HG03097 (cell line): Measurements from ENCODE around the gene OSBP2.

ENCODE experiments used
- ATAC-seq: cut with Tn5 transposase; IDR thresholded peaks from one replicate; pipeline ENCODE4 v1.9.1; 2021; ENCODE audit not compliant: unreplicated experiment, low FRiP score

The OSBP2 gene

DNA sequence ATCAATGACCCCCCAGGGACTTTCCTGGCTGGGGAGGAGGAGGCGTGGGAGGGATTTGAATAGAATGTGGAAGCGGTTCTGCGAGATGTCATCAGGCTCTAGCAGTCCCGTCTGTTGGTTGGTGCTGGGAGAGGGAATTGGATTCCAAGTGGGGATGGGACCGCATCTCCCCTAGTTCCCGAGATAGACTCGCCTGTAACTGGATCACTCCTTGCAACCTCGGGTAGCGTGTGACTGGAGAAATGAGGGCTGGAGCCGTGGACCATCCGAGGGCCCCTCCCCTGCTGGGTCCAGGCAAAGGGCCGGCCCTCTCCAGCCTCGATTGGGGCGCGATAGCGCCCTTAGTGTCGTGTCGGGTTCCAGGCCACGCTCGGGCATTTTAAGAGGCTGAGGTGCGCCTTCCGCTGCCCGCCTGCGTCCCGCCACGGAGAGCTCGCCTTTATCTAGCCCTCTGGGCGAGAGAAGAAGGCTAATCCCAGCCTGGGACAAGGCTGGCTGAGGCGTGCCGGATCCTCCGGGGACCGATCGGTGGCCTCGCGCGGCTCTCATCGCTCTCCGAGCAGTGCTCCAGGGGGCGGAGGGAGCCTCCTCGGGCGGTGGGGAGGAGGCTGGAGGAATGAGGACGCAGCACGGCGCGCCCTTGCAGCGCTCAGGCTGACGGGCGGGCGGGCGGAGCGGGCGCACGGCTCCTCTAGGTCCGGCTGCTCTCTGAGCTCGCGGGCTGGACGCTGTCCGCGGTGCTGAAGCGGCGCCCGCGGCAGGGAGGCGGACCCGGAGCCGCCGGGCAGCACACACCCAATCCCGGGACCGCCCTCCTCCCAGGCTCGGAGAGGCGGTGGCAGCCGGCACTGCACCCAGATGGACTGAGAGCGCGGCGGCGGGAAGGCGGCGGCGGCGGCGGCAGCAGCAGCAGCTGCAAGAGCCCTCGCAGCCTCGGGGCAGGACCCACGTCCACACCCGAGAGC is 107.8 kb downstream of the OSBP2 start:
- ATAC-seq: peak; percentile 63

DNA sequence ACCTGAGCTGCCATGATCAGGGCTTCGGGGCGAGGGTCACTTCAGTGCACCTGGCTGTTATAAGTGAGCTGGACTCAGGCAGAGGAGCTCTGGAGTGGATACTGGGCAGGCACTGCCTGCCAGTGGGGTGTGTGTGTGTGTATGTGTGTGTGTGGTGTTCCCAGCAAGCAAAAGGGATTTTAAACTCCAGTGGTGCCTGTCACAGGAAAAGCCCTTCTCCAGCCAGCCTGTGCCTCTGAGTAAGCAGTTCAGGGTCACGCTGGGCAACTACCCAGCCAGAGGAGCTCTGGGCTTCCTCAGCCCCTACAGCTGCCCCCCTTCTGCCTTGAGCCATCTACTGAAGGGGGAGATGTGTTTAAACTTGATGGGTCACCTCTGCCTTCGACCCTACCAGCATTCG is 109.0 kb downstream of the OSBP2 start:
- ATAC-seq: no peak

DNA sequence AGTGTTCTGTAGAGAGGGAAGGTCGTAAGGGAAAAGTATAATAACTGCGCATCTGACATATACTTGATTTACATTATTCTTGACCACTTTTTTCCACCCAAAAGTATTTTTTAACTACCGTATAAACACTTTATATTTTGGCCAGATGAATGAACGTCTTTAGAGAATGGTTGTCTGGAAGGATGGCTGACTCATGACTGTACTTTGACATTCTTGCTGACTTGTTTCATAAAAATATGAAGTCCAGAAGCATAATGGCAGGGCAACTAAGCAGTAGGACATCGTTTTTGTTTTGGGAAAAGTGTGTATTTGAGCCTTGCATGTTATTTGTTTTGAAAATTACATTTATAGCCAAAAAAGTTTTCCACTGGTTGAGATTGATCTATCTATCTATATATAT is 110.0 kb downstream of the OSBP2 start:
- no peak for ATAC-seq

DNA sequence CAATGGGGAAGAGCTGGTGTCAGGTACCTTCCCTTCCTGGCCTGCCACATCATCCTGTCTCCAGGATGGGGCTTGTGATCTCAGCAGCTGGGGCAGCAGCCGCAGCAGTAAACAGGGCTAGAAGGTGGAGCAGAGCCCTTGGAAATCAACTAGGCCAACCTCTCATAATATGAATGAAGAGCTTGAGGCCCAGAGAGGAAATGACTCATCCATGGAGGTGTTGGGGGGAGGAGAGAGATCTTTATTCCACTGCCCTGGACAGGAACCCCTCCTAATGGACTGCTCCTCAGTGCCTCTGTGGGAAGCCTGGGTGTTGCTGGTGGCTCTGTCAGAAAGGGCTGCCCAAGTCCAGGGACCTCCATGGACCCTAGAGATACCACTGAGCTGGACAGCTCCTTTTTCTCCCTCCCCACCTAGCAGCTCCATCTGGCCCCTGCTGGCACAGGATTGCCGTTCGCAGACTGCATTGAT is 111.8 kb downstream of the OSBP2 start:
- ATAC-seq: no peak

DNA sequence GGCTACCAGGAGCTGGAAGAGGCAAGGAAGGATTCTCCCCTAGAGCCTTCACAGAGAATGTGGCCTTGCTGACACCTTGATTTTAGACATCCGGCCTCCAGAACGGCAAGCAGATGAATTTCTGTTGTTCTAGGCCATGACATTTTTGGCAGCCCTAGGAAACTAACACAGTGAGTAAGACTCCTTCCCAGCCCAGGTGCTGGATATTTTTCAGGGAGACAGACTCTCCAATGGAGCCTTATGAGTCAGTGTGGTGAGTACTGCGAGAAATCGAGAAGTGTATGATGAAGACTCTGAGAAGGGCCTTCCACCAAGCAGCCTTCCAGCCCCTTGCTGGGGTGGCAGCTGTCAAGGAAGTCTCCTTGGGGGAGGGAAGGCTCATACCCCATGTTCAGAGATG is 114.4 kb downstream of the OSBP2 start:
- no peak for ATAC-seq

DNA sequence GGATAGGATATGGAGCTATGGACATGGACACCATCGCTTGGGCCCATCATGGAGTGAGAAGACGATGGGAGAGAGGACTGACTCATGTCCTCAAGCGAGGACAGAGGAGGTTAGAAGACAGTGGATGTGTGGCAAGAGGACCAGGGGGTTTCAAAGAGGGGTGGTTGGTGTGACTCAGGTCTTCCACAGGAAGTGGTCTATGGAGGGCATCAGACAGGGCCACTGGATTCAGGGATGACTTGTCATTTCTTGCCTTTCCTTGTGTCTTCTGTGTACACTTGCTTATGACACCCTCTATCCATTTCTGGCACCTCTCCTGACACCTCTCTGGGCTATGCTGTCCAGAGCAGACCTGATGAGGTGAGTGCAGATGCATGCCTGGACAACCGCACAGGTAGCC is 115.4 kb downstream of the OSBP2 start:
- ATAC-seq: no peak

DNA sequence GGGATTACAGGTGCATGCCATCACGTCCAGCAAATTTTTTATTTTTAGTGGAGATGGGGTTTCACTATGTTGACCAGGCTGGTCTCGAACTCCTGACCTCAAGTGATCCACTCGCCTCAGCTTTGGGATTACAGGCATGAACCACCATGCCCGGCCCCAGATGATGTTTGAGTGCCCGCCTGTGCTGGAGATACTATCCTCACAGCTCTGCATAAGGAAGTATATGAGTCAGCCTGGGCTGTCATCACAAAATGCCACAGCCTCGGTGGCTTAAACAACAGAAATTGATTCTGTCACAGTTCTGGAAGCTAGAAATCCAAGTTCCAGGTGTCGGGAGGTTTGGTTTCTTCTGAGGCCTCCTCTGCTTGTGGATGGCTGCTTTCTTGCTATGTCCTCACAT is 119.3 kb downstream of the OSBP2 start:
- ATAC-seq: no peak

DNA sequence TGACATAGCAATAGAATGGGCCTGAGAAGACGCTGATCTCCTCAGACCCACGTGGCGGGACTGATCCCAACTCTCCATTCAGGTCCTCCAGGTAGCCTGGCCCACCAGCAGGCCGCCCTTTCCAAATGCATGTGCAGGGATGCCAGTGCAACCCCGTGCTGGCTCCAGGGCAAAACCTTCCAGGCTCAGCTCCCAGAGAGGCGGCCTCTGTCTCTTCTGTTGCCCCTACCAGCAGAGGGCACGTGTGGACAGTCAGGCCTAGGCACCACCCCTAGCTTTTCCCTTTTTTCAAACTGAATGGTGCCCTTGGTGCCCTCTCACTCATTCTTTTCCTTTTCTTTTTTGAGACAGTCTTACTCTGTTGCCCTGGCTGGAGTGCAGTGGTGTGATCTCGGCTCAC is 121.7 kb downstream of the OSBP2 start:
- no peak for ATAC-seq

DNA sequence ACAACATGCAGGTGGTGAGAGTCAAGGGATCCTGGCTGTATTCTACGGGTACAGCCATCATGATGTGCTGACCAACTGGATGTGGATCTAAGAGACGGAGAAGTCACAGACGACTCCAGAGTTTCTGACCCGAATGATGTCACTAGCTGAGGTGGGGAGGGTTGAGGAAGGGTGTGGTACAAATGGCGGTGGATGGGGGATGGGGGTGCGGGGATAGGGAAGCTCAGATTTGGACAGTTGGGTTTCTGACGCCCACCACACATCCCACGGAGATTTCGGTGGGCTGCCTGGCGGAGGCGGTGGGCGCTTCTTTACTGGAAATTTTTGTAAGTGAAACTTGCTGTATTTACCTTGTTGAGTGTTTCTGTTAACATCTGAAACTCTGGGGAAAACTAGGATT is 126.7 kb downstream of the OSBP2 start:
- ATAC-seq: no peak

DNA sequence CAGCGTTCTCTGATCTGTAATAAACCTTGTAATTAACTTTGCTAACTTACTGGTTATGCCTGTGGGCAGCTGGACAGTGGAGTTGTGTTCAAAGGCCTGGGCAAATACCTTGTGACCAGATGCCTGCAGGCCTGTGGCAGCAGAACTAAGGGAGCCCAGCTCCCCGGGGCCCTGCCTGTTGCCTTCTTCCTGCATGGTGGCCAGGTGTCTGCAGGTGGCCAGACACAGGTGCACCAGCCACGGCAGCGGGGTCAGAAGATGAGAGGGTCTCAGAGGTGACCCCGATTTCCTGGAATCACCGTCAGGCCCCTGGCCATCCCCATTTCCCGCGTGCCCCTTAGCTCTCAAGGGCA is 127.2 kb downstream of the OSBP2 start:
- ATAC-seq: no peak

DNA sequence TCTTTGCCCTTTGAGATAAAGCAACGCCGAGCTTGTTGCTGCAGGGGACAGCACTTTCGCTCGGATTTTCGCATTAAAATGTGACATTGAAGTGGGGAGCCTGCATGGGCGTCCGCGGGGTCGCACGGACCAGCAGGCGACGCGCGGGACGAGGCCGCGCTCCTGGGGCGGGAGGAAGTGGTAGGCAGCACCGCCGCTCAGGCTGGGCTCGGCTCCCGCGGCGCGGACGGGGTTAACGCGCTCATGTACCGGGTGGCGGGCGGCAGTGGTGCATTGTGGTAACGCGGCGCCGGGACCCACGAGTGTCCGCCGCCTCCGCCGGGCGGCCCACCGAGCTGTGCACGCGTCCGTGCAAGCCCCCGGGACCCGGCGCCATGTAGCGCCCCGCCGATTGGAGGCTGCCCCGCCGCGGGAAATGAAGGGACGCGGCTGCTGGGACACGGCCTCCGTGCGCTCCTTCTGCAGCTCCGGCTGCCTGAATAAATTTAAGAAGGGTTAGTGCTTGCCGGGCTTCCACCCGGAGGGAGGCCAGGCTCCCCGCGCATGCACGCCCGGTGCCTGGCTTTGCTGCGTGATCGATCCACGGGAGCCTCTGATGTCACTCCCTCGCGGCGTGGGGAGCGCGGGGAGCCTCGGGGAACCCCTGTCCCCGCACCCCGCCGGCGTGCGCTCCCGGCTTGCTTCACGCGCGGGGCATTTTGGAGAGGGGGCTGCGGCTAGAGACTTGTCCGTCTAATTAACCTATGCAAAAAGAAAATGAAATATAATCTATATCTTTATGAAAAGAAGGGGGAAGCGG is 127.7 kb downstream of the OSBP2 start:
- no peak for ATAC-seq

DNA sequence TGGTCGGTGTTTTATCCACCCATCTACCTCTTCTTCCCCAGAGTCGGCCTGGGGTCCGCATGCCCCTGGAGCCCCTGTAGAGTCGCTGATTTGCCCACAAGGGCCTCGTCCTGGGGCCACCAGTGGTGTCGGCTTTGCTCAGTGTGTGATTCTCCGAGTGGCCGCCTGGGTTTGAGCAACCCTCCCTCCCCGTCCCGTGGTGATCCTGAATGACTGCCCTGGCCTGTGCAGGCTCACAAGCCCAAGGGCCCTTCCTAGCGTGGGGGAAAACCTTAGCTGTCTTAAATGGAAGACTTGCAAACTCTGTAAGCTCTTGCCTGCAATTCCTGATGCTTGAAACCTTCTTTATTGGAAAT is 128.3 kb downstream of the OSBP2 start:
- ATAC-seq: no peak

DNA sequence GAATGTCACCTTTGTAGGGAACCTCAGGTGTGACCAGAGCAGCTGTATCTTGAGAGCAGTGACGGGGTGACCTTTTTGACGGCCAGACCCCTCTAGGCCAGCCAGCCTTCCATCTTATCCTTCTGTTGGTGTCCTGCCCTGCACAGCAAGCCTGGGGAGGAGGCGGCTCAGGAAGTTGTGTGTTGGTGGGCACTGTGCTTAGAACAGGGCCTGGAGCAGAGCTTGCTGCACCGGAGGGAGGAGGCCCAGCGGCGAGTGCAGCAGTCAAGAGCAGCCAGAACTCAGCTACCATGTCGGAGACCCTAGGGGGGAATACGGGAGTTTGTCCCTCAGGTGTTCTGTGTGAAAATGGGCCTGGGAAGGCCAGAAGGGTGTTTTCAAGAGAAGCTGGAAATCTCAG is 129.4 kb downstream of the OSBP2 start:
- no peak for ATAC-seq

DNA sequence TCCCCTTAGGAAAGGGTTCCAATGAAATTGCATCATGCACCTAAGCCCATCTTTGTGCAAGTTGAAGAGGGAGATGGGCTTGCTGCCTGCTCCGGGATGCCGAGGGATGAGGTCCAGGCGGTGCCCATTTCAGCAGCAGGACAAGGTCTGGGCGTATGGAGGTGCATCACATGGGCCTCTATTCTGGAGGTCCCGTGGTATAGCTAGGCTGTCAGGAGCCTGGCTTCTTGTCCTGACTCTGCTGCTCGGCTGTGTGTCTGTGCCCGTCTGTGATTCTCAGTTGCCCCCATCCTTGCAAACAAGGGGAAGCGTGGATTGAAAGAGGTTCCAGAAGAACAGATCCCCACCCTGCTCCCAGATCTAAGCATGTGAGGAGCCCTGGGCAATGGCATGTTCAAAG is 130.0 kb downstream of the OSBP2 start:
- no peak for ATAC-seq

DNA sequence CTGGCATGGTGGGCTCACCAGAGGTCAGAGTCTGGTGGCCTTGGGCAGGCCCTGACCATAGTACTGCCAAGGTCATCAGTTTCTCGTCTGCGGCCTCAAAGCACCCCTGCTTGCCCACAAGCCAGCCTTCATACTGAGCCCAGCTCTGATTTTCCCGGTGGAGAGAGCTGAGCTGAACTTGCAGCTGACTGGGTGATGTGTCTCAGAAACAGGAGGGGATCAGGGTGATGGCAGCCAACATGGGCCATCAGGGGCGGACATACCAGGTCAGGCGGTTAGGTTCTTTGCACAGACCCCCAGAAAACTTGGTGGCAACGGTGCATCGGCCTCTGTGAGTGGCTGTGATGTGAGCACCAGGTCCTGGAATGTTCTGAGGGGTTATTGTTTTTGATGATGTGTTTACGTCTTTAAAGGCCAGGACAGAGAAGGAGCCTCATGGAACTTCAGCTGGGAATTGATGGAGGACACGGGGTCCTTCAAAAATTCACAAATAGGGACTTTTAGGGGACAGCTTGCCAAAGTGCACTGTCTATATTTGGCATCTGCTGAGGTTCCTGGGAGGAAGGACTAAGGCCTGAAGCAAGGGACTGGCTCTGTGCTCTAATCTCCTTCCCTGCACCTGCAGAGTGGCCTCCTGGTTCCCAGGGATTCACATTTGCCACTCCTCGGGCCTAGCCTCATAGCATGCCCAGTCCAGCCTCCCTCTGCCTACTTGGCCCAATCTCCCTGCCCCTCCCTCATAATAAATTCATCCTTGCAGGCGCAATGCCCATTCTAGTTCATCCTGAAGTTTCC is 131.2 kb downstream of the OSBP2 start:
- ATAC-seq: no peak

DNA sequence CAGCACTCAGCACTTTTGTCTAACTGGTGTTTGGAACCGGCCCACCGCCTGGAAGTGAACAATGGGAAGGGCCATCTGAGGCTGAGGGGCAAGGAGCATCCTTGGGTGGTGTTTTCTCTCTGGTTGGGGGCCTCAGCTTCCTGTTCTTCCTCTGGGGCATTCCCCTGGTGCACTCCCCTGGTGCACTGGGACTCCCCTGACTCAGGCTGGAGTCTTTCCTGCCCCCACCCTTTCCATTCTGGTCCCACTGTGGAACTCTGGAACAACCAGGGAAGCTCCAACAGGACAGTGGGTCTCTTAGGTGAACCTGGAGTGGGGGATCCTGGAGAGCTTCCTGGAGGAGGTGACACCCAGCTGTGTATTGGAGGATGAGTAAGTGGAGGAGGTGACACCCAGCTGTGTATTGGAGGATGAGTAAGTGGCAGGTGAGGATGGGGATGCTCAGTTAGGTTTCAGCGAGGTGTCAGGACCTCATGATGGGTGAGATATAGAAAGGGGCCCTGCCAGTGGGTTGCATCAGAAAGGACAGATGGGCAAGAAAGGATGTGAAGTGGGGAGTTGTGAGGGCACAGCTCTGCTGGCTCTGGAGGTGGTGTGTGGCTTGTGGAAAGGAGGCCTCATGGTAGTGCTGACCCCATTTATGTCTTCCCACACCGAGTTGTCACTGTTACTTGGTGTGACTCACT is 132.1 kb downstream of the OSBP2 start:
- no peak for ATAC-seq

DNA sequence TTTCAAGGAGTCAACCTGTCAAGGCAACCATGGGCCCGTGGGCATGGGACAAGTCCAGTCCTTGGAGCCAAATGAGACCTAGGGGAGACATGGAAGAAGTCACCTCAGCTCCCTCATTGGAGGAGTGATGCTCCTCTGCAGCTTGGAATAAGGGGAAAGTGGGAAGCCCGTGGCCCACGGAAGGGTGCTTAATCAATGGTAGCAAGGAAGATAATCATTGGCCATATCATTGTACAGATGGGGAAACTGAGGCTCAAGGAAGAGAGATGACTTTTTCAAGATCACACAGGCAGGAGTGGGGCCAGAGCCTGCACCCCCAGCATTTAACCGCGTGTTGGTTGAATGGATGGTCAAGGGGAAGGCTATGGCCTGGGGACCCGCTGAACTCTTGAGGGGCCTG is 133.0 kb downstream of the OSBP2 start:
- no peak for ATAC-seq

DNA sequence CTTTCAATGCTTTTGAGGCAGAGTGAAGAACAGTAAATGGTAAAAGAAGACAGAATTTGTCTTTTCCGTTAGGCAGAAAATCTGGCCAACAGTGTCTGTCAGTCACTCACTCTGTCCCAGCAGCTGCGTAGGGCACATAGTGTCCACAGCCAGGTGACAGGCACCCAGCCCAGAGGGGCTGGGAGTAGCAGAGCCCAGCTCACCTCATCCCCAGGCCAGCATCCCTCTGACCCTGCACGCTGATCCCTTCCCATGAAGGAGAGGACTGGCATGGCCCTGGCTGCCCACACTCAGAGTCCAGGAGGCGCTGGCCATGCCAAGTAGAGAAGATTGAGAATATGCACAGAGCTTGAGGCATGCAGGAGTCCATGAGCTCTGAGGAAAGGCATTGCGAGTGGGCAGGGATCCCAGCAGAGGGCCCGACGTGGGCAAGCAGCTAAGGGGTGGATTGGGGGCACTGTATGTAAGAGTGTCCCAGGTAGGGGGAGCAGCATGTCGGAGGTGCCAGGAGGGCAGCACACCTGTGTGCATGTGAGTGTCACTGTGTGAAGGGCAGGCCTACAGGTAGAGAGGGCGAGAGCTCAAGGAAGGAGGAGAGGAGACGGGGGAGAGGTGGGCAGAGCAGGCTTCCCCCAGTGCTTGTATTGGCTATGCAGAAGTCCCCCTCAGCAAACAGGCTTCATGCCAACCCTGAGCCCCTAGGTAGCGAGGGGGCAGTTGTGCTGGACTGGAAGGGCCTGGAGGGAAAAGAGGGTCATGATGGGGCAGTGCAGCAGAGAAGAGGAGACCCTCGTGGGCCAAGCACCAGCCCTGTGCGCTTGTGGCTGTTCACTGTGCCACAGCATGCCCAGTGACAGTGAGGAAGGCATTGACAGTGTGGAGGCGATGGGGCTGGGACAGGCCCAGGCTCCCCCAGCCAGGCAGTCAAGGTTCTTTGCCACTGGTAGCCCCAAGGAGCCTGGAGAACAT is 133.8 kb downstream of the OSBP2 start:
- ATAC-seq: no peak

DNA sequence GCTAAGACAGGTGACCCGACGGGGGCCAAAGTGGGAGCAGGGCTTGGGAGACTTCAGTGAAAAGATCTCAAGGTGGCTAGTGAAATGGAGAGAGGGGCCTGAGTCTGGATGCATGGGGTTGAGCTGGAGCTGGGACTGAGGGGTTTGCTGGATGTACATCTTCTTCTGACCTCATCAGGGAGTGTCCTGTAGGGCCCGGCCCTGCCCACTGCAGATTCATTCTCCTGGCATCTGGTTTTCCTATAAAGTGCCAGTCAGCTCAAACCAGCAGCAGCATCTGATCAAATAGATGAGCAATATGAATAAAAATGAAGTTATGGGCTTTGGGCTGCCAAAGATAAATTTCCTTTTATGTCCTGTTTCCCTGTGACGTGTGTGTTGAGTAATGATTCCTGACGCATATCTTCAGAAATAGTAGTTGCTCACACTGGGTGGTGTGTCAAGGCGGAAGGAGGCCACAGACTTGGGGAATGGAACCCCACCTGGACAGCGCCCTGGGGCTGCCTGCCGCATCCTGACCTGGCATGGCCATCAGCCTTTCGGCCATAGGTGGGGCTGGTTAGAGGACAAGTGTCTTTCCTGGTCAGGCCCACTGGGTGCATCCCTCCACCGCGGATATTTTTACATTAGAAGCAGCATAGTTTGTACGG is 135.4 kb downstream of the OSBP2 start:
- ATAC-seq: no peak
